NCI-H2081 (cell line): ENCODE measurements around the gene DMTF1.
"Not testable (repeated sequence)": the region's sequence is repeated elsewhere in the genome, so short reads cannot be mapped to it uniquely, and the experiment has no call there.

ENCODE experiments used
- DNase-seq, 2 experiments: peaks; one replicate each; lab custom pipeline; 2025; lab: John Stamatoyannopoulos, UW

Gene DMTF1, protein sequence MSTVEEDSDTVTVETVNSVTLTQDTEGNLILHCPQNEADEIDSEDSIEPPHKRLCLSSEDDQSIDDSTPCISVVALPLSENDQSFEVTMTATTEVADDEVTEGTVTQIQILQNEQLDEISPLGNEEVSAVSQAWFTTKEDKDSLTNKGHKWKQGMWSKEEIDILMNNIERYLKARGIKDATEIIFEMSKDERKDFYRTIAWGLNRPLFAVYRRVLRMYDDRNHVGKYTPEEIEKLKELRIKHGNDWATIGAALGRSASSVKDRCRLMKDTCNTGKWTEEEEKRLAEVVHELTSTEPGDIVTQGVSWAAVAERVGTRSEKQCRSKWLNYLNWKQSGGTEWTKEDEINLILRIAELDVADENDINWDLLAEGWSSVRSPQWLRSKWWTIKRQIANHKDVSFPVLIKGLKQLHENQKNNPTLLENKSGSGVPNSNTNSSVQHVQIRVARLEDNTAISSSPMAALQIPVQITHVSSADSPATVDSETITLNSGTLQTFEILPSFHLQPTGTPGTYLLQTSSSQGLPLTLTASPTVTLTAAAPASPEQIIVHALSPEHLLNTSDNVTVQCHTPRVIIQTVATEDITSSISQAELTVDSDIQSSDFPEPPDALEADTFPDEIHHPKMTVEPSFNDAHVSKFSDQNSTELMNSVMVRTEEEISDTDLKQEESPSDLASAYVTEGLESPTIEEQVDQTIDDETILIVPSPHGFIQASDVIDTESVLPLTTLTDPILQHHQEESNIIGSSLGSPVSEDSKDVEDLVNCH

DNA sequence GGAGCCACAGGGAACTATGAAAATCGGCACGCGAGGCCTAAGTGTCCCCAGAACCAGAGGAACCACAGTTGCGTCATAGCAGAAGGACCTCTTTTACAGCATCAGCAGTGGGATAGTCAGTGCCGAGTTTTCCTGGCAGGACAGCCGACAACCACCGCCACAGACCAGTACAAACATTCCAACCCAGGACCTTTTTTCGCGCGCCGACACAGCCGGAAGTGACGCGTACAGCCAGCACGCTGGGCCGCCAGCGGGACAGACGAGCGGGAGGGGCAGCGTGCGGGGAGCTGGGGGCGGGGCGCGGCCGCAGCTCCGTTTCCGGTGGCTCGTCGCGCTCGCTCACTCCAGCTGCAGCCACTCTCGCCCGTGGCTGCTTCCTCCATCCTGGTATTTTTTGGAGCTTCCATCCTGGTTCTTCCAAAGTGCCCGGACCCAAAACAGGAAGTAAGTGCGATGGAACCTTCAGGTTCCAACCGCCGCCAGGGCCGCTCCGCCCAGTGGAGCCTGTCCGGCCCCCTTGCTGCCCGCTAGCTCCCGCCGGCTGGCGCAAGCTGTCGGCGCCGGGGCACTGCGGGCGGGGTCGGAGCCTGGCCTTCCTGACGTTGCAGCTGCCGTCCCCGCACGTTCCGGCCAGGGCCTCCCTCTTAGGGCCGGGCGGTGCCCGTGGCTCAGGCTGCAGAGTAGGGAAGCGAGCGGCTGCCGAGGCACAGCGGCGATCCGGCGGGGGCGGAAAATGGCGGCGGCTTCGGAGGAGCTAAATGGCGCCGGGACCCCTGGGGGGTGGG lies at the start of gene DMTF1:
DMTF1 (plus strand) TSS at position 342 of the 785 bp plus-strand sequence. CDS start 12,489 bp downstream, outside the sequence.
- peak; percentile 96 to 97 for DNase-seq

DNA sequence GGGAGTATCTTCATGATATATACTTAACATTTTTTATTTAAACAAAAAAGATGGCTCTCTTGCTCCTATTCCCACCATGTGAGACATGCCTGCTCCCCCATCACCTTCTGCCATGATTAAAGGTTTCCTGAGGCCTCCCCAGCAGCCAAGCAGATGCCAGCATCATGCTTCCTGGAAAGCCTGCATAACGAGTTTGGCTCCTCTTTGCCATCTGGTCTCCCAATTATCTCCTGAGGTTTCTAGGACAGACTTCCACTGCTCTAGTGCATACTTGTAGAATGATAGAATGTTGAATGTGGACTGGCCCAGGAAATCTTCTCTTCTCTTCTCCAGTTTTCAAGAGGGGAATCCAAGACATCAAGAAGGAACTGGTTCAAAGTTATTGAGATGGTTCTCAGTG lies 46.9 kb upstream of the DMTF1 start:
- no peak for DNase-seq

DNA sequence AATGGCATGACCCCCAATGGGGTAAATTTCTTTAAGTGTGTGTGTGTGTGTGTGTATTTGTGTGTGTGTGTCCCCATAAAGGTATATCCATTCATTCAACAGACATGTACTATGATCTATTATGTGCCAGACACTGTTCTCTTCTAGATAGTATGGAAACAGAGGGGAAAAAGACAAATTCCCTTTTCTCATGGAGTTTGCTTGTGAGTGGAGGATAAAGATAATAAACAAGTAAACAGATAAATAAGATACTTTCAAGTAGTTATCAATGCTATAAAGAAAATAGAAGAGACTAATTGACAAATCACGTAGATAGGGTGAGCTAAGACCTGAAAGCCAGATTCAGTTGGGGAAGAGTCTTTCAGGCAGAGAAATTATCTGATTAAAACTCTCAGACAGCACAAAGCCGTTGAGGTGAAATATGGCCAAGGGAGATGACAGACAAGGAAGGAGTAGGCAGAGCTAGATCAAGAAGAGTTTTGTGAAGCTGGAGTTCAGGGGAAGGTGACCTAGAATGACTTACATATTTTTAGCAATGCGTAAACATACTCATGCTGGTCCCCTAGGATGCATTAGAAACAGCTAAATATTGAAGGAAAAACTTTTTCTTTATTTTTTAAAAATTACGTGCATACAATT lies 45.2 kb upstream of the DMTF1 start:
- no peak for DNase-seq

DNA sequence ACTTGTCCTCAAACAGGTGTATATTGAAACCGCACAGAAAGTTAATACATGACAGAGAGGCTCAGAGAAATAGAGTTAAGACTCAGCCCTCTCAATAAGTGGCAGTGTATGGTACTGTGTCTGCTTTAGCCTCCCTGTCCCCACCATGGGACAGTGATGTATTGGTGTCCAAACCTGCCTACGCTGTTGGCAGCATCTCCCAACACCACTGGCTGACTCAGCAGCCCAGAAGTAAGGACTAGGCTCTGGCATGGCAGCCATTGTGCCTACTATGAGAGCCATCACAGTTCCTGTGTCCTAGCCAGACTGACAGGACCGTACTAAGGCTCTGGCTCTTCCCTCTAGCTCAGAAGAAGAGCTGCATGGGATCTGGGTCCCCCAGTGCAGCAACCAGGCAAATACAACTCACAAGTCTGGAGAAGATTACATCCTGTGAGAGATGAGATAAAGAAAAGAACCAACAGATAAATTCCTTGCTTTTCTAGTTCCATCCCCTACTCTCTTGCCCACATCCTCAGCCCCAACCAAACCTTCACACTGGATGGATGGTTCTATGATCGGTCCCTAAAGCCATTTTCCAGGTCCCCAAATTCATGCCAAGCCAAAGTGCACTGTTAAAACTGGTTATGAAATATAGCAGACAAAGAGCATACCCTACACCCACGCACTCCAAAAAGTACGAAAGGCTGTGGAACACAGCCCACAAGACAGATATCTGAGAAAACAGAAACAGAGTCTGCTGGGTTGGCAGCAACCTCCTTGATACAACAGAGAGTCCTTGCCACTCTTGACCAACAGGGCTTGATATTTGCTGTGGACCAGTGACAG lies 44.1 kb upstream of the DMTF1 start:
- DNase-seq = no peak

DNA sequence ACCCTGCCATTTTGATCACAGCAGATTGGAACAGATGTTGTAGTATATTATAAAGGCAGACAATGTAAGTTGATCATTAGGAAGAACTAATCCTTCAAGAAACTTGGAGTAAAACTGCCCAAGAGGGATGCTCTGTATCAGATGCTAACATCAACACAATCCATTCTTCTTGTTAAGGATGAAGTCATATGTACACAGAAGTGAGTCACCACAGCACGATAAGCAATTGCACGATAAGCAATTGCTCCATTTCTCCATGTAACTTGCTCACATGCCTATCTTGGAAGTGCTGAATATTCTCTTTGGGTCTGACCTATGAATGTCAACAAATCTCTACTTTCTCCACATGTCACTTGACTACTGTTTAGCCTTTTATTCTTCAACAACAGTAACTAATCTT lies 41.5 kb upstream of the DMTF1 start:
- no peak for DNase-seq

DNA sequence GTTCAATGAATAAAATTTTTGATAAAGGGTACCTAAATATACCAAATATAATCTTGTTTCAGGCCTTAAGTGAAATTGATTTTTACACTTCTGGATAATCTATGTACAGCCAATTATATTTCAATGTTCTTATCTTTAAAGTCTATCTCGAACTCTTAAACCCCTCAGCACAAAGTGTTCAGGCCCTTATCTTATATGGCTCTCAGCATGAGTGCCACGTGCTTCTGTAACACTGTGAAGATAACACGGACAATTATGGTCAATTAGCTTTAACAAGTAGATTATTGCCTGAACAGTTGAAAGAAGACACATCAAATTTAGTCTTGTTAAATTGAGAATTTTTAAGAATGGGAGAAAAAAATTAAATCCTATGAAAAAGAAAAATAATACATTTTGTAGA lies 40.4 kb upstream of the DMTF1 start:
- DNase-seq = no peak

DNA sequence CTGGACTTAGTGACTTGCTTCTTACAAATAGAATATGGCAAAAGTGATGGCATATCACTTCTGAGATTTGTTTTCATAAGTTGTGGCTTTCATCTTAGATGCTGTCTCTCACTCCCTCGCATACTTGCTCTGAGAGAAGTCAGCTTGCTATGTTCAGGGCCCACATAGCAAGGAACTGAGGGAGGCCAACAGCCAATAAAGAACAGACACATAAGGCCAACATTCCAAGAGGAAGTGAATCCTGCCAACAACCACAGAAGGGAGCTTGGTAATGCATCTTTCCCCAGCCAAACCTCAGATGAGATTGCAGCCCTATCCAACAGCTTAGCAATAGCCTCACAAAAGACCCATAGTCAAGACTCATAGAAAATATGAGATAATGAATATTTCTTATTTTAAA lies 39.2 kb upstream of the DMTF1 start:
- no peak for DNase-seq

DNA sequence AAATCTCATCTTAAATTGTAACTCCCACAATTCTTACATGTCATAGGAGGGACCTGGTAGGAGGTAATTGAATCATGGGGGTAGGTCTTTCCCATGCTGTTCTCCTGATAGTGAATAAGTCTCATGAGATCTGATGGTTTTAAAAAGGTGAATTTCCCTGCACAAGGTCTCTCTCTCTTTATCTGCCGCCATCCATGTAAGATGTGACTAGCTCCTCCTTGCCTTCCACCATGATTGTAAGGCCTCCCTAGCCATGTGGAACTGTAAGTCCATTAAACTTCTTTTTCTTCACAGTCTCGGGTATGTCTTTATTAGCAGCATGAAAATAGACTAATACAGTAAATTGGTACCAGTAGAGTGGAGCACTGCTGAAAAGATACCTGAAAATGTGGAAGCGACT lies 38.3 kb upstream of the DMTF1 start:
- DNase-seq = not testable (repeated sequence)

DNA sequence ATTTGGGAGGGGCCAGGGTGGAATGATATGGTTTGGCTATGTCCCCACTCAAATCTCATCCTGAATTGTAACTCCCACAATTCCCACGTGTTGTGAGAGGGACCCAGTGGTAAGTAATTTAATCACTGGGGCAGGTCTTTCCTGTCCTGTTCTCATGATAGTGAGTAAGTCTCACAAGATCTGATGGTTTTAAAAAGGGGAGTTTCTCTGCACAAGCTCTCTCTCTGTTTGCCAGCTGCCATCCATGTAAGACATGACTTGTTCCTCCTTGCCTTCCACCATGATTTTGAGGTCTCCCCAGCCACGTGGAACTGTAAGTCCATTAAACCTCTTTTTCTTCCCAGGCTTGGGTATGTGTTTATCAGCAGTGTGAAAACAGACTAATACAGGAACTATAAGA lies 36.5 kb upstream of the DMTF1 start:
- DNase-seq = not testable (repeated sequence)

DNA sequence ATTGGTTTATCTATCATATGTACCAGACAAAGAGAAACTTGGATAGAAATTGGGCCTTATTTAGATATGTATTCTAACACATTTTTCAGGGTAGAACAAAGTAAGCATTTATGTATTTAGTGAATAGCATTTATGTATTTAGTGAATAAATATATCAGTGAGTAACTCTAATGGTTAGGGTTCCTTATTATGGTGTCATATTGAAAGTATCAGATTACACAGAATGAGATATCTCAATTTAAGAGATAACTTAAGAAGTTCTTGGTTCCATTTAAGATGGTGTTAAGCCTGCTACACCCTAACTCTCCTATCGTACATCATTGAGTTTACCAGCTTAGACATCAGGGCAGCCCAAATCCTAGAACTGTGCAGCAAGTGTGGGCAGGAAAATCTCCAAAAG lies 35.9 kb upstream of the DMTF1 start:
- DNase-seq = no peak

DNA sequence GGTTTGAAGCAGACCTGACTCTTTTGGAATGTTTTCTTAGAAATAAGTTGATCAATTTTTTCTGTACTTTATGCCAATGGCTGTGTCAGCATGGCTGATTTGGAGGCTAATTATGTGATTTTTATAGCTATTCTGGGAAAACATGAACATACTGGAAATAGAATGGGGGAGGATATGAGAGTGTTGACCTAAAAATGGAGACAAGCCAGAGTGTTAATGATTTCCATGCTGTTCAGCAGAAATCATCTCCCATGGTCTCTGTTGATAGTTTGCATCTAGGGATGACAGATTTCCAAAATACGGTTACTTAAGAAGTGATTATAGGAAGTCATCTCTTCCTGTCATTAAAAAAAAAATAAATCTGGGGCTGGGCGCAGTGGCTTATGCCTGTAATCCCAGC lies 32.7 kb upstream of the DMTF1 start:
- no peak for DNase-seq

DNA sequence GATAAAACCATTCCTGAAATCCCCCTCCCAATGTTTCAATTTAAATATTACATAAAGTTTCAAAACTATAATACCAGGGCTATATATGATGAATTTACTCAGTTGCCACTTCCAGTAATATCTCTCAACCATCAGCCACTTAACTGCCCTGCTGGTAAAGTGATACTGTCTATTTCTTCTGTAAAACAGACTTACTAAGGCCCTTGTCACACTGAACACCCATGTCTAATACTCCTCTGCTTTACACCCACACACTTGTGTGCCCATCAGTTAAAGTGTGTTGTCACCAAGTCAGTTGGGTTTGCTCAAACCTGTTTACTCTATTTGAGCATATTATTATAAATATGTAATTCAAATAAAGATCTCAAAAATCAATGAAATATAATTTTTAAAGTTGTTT lies 29.1 kb upstream of the DMTF1 start:
- no peak for DNase-seq

DNA sequence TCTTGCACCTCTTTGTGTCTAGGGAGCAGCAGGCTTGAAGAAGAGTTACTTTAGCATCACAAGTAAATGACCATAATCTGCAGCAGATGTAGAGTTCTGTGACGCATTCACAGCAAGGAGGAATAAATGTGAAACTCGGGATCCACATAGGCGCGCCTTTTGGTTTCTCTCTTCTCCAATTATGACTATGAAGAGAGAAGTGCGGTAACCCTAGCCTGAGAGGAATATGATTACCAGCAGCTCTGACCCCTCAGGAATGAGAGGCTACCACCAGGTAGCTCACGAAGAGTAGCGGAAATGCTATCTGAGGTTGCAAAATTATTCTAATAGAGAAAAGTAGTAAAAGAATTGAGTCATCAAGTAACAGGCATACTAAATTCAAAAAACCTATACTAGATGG lies 25.2 kb upstream of the DMTF1 start:
- no peak for DNase-seq

DNA sequence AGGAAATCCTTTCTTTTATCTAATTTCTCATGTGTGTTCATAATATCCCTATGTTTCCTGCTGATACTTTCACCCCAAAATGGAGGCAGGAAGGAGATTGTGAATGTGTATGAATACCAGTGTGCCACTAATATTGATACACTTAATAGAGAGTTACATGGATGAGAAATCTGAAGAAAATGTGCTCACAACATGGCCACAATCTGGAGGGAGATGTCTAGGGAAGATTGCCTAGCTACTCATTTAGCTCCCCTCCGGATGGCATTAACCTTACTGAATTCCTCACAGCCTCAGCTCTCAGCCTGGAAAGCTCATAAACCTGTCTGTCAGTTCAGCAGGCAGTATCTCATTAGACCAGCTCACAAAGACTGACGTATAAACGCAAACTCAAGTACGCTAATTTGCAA lies 23.4 kb upstream of the DMTF1 start:
- no peak for DNase-seq

DNA sequence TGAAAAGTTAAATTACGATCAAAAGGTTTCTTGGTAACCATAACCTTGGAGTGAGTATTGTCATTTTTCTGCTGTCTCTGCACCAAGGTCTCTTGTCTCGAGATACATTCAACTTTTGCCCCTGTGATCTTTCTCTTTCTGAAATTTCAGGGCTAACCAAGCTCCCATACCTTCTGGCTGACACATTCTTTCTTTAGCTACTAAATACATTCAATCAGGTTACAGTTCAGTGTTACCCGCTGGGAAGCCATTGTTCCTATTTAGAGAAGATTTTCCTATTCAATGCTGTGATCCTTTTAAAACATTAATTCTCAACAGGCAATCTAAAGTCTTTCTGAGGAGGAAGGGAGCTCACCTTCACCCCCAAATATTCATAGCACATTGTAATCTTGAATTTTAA lies 22.9 kb upstream of the DMTF1 start:
- DNase-seq = no peak

DNA sequence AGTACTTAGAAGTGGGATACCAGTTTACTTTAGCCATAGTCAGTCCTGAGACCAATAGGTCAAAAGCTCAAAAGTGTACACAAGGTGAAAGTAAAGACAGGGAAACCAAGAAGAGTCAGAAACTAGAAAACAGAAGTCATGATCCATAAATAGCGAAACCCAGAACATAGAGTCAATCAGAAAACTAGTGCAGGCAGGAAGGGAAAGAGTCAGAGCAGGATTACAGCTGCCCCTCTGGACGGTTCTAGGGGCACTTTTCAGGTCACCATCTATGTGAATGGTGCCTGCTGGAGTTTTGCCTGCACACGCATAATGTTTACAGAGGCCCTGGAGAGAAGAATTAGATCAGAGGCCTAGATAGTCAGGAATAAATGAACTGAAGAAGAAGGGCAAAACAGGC lies 22.4 kb upstream of the DMTF1 start:
- DNase-seq = no peak

DNA sequence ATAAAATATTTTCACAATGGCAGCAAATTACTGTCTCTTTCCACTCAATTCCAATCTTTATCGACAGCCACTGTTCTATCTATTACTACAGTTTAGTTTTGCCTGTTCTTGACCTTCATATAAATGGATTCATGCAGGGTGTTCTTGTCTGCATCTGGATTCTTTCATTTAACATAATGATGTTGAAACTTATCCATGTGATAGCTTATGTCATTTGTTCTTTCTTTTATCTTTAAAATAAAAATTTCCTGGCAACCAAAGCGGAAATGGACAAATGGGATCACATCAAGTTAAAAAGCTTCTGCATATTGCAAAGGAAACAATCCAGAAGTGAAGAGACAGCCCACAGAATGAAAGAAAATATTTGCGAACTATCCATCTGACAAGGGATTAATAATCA lies 20.5 kb upstream of the DMTF1 start:
- DNase-seq = no peak

DNA sequence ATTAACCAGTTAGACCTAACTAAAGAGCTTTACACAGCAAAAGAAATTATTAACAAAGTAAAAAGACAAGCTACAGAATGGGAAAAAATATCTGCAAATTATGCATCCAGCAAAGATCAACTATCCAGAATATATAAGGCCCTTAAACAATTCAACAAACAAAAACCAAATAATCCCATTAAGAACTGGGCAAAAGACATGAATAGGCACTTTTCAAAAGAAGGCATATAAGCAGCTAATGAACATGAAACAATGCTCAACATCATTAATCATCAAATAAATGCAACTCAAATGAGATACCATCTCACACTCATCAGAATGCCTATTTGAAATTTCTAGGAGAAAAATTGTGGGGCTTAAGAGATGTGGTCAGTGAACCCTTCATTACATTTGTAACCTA lies 15.0 kb upstream of the DMTF1 start:
- DNase-seq = no peak

DNA sequence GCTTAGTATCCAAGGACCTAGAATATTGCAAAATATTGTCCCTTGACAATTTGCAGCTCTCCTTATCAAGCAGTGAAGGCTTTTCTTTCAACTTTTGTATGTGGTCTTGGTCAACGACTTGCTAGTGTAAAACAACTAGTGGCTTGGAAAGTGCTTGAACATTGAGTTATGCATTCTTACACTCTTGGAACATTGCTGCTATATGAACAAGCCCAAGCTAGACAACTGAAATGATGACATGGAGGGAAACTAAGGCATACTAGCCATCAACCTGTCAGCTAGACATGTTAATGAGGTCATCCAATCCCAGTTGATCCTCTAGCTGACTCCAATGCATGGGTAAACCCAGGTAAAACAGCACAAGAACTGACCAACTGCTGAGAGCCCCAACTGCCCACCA lies 12.7 kb upstream of the DMTF1 start:
- no peak for DNase-seq

DNA sequence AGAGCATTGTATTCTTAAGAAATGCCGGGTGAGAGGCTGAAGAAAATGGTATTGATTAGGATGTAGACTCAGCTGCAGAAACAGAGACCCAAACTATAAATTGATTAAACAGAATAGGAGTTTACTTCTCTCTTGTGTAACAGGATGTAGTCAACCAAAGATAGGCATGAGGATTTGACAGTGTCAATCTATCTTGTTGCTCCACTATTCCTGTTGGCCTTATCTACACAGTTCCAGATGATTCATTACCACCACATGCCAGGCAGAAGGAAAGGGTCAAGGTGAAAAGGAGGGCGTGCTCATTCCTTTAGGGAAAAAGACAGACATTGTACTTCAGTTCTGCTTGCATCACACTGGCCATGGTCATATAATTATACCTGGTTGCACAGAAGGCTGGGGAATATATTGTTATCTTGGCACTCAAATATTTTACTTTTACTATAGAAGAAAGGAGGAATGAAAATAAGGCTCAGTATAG lies 11.9 kb upstream of the DMTF1 start:
- DNase-seq = no peak

DNA sequence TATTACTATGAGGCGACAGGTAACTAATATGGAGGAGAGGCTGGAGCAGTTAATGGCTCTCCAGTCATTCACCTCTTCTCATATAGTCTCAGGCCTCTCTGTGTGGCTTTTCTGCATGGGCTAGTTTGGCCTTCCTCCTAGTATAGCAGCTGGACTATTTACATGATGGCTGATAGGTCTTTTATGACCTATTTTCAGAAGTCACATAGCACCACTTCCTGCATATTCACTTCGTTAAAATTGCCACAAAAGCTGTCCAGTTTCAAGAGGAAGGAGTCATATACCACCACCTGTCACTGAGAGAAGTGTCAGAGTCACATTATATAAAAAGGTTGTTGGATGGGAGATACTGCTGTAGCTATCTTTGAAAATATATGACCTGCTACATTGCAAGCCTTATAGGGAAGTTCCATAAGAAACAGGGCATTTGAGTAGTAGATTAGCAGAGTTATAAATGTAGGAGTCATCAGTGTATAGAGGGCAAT lies 8.0 kb upstream of the DMTF1 start:
- no peak for DNase-seq
